PC-3 (cell line): ENCODE measurements around the gene CPA1.

Experiments
- EZH2phosphoT487 ChIP-seq: fragments of 300-600 bp; sonication (generic); IDR thresholded peaks from 2 replicates; pipeline ENCODE4 v1.6.1; 2018; ENCODE audit warnings: mild to moderate bottlenecking, antibody characterized with exemption, low read length, borderline replicate concordance
- TF ChIP-seq, protein P1 (sequence below): fragments of 300-600 bp; sonication (generic); conservative IDR thresholded peaks from 2 replicates; pipeline ENCODE4 v1.5.1; 2017; ENCODE audit warnings: antibody characterized with exemption, low read depth, mild to moderate bottlenecking, low read length

DNA sequence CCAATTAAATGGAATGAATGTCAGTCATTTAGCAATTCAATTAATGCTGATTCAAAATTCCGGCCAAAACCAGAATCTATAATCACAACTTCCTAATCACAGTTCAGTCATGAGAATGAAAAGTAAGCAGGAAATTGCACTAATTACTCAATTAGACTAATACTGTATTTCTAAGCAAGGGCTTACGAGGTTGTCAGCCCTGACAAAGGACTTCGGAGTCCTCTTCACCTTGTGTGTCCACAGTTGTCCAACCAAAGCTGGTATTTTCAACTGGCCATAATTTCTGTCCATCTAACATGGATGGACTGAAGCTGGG lies 17.4 kb downstream of the CPA1 start:
- TF ChIP-seq, protein P1, sequence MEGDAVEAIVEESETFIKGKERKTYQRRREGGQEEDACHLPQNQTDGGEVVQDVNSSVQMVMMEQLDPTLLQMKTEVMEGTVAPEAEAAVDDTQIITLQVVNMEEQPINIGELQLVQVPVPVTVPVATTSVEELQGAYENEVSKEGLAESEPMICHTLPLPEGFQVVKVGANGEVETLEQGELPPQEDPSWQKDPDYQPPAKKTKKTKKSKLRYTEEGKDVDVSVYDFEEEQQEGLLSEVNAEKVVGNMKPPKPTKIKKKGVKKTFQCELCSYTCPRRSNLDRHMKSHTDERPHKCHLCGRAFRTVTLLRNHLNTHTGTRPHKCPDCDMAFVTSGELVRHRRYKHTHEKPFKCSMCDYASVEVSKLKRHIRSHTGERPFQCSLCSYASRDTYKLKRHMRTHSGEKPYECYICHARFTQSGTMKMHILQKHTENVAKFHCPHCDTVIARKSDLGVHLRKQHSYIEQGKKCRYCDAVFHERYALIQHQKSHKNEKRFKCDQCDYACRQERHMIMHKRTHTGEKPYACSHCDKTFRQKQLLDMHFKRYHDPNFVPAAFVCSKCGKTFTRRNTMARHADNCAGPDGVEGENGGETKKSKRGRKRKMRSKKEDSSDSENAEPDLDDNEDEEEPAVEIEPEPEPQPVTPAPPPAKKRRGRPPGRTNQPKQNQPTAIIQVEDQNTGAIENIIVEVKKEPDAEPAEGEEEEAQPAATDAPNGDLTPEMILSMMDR = no peak
- no peak for TF ChIP-seq EZH2phosphoT487
